Activated T-cell treated with anti-CD3 and anti-CD28 coated beads, Interleukin-2, amount 50 U/mL, for 4 hours (primary cell): Measurements from ENCODE around the gene THAP7. TPM values are rescaled to one million over a fixed set of nuclear protein-coding genes. Genes with fewer than 3 reads are reported as not detected.

Experiments used
- ATAC-seq, 2 donors: fragments of 200-7000 bp; cut with Tn5 transposase; one replicate each; pipeline ENCODE4 v1.10.0; 2021
- DNase-seq: peaks from one replicate; pipeline ENCODE4 v3.0.0-alpha.2; 2020
- H3K27me3 Mint-ChIP-seq: one replicate; pipeline ENCODE4 v1.8.0; 2021; ENCODE audit warnings: low read depth, mixed read lengths
- H3K36me3 Mint-ChIP-seq: one replicate; pipeline ENCODE4 v1.8.0; 2022; ENCODE audit warnings: mixed read lengths; ENCODE audit not compliant: insufficient read depth
- H3K4me1 Mint-ChIP-seq: one replicate; pipeline ENCODE4 v1.8.0; 2021; ENCODE audit warnings: low read depth, mixed read lengths
- H3K4me3 Mint-ChIP-seq: one replicate; pipeline ENCODE4 v1.8.0; 2021; ENCODE audit warnings: mild to moderate bottlenecking, moderate library complexity, mixed read lengths
- H3K9me3 Mint-ChIP-seq: one replicate; pipeline ENCODE4 v1.8.0; 2021; ENCODE audit warnings: mixed read lengths
- total RNA-seq, 3 donors: library from RNA; stranded (reverse); gene quantifications; one replicate each; pipeline ENCODE4 v1.2.1, GENCODE V29; 2021

The THAP7 gene
- total RNA-seq, 3 donors from 2014 or later: 53.6 to 55.0 (median 53.6) TPM

DNA sequence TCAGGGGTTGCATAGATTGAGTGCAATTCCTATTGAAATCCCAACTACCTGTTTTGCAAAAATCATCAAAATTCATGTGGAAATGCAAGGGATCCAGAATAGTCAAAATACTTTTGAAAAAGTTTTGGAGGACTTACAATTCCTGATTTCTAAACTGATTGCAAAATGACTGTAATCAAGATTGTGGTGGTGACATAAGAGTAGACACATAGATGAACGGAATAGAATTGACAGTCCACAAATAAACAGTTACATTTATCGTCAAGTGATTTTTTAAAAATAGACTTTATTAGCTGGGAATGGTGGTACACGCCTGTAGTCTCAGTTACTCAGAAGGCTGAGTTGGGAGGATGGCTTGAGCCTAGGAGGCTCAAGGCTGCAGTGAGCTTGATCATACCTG lies 33.1 kb upstream of the THAP7 start:
- no peaks in the 10 kb centered on the region for H3K4me1 Mint-ChIP-seq
- peaks cover 28% of the 10 kb centered on the region for H3K27me3 Mint-ChIP-seq
- DNase-seq (no peak), ATAC-seq (no peak)
- H3K4me3 Mint-ChIP-seq: no peak overlapping the region
- no peaks in the 10 kb centered on the region for H3K36me3 Mint-ChIP-seq
- H3K9me3 Mint-ChIP-seq: no peaks in the 10 kb centered on the region

DNA sequence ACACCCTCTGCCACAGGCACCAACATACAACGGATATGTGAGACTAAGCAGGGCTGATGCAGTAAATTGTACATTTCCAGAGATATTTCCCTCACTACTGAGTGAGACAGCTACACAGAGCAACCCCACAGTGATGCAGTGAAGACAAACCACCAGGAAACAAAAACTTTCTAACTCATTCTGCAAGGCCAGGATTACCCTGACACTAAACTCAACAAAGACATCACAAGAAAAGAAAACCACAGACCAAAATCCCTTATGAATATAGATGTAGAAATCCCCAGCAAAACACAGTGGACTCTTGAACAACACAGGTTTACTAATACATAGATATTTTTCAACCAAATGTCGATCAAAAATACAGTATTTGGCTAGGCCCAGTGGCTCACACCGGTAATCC lies 32.0 kb upstream of the THAP7 start:
- Mint-ChIP-seq H3K4me1 (no peaks in the 10 kb centered on the region), H3K27me3 (peaks cover 35% of the 10 kb centered on the region), H3K36me3 (no peaks in the 10 kb centered on the region), H3K4me3 (no peak overlapping the region), H3K9me3 (no peaks in the 10 kb centered on the region)
- ATAC-seq (peak in 1 of 2 donors; percentile 23), DNase-seq (no peak)

DNA sequence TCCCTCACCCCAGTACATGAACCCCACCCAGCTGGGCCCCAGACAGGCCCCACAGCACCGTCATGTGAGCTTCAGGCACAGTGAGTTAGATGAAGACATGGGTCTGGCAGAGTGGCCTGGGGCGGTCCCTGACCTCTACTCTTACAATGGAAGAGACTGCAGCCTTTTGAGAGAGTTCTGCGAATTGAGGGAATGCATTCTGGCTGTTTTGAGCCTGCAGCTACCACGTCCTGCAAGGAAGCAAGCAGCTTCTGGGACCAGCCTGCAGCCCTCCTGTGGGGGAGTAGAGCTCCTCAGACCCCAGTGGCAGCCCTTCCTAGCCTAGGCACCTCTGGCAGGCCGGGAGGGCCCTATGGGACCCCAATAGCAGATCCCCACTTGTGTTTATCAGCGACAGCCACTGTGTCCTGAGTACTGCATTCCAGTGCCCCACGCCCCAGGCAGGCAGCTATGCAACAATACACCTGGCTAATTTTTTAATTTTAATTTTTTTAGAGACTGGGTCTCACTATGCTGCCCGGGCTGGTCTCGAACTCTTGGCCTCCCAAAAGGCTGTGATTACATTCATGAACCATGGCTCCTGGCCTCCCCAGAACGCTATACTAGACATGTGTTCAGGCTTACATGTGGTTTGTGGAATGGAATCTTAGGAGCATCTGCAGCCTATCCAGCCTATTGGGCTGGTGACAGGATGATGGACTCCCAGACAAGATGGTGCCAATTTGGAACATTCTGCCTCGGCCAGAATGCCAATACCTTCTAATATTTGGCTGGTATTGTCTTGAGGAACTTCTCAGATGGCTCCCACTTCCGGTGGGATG lies 31.2 kb upstream of the THAP7 start:
- Mint-ChIP-seq H3K36me3 (no peaks in the 10 kb centered on the region), H3K4me1 (no peaks in the 10 kb centered on the region), H3K4me3 (no peak overlapping the region), H3K9me3 (no peaks in the 10 kb centered on the region), H3K27me3 (peaks cover 35% of the 10 kb centered on the region)
- ATAC-seq: no peak
- DNase-seq: no peak

DNA sequence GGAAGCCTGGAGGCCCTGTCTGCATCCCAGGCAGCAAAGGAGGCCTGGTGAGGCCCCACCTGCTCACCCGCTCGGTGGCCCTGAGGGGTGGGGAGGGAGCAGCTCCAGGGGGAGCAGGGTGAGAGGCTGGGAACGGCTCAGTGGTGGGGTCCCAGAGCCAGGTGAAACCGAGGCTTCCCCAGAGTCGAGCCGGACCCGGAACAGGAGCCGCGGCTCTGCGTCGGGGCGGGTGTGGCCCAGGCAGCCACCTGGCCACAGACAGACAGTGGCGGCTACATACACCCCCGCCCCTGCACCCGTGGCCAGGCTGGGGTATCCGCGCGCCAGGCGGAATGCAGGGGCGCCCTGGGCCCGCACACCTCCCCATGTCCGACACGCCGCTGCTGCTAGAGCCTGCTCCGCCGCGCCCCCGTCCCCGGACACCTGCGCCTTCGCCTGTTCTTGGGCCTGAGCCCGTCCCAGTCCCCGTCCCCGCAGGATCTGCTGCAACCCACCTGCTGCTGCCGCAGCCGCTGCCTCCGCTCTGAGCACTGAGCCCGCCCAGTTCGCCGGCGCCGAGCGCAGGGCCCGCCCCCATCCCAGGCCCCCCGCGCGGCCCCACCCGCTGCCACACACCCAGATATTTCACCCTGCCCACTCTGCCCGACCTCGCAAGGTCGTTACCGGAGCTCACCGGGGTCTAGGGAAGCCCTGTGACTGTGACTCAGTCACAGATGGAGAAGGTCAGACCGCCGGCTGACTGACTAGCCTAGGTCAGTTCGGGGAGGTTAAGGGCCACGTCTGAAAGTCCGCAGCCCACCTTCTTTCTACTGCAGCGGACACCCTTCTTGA lies 30.3 kb upstream of the THAP7 start, which contains the start of gene SLC7A4:
Gene SLC7A4, minus strand, starts transcription at position 525 of the 831 bp plus-strand sequence. CDS start 749 bp downstream, outside the sequence.
- no peak for DNase-seq

DNA sequence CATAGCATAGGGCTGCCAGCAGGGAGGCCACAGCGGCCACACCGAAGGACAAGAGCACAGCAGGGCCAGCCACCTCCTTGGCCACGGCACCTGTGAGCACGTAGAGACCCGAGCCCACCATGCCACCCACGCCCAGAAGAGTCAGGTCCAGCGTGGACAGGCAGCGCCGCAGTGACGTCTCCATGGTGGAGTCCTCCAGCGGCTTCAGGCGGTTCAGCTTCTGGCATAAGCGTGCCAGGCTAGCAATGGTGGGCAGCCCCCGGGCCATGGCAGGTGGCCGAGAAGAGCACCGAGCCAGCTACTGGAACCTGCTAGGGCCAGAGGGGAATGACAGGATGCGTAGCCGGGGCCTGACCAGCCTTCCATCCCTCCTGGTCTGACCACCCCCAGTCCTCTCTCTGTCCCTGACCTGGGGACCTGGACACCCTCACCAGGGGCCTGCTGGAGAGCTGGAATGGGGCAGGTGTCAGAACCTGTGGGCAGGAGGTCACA lies 29.7 kb upstream of the THAP7 start:
- Mint-ChIP-seq H3K4me3 (no peak overlapping the region), H3K9me3 (no peaks in the 10 kb centered on the region), H3K36me3 (no peaks in the 10 kb centered on the region)

More for the DNA sequence above, 30.3 kb upstream of the THAP7 start, which contains the start of gene SLC7A4:
- no peaks in the 10 kb centered on the region for H3K36me3 Mint-ChIP-seq
- no peaks in the 10 kb centered on the region for H3K9me3 Mint-ChIP-seq
- no peak within 1 kb of the TSS for H3K4me3 Mint-ChIP-seq
- ATAC-seq: peak; percentile 69 to 71
- peaks cover 35% of the 10 kb centered on the region for H3K27me3 Mint-ChIP-seq
- H3K4me1 Mint-ChIP-seq: no peaks in the 10 kb centered on the region

DNA sequence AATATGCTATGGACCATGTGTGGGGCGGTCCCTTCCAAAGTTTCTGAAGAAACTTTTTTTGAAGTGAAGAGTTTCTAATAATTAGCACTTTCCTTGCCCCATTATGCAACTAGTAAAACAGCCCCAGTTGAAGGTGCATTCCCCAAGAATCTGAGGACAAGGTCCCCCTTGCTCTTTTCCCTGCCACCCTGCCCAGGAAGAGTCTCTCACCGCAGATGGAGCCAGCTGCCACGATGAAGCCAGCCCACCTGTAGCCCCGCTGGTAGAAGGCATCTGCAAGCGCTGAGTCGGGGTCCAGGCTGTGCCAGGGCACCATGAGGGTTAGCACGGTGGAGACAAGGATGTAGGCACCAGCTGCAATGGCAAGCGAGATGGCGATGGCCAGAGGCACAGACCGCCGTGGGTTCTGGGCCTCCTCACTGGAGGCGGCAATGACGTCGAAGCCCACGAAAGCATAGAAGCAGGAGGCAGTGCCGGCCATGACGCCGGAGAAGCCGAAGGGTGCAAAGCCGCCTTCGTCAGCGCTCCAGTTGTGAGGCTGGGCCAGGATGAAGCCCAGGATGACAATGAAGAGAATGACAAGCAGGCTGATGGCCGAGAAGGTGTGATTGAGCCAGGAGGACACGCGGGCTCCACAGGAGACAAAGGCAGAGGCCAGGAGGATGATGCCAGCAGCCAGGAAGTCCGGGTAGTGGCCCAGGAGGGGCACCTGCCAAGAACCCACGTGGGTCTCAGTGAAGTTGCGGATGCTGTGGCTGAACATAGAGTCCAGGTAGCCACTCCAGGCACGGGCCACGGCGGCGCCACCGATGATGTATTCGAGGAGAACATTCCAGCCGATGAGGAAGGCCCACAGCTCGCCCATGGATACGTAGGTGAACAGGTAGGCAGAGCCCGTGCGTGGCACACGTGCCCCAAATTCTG lies 29.0 kb upstream of the THAP7 start:
- no peaks in the 10 kb centered on the region for H3K4me1 Mint-ChIP-seq
- H3K27me3 Mint-ChIP-seq: peaks cover 35% of the 10 kb centered on the region
- H3K36me3 Mint-ChIP-seq: no peaks in the 10 kb centered on the region
- DNase-seq (no peak), ATAC-seq (no peak)
- H3K4me3 Mint-ChIP-seq: no peak overlapping the region
- H3K9me3 Mint-ChIP-seq: no peaks in the 10 kb centered on the region

More for the DNA sequence above, 29.7 kb upstream of the THAP7 start:
- no peaks in the 10 kb centered on the region for H3K4me1 Mint-ChIP-seq
- ATAC-seq (no peak), DNase-seq (no peak)
- peaks cover 35% of the 10 kb centered on the region for H3K27me3 Mint-ChIP-seq

DNA sequence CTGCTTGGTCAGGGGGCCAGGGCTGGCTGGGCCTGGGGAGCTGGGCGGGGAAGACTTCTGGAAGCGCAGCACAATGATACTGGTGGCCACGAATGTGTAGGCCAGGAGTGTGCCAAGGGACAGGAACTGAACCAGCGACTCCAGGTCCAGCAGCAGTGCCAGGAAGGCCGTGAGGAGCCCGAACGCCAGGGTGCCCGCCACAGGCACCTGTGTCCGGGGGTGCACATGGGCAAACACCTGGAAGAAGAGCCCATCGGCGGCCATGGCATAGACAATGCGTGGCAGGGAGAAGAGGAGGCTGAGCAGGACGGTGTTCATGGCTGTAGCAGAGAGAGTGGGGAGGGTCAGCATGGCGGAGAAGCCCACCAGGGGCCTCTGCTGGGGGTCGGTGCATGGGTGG lies 28.1 kb upstream of the THAP7 start:
- no peak overlapping the region for H3K4me3 Mint-ChIP-seq
- ATAC-seq (no peak), DNase-seq (no peak)
- H3K9me3 Mint-ChIP-seq: no peaks in the 10 kb centered on the region
- H3K4me1 Mint-ChIP-seq: peaks cover 8% of the 10 kb centered on the region
- no peaks in the 10 kb centered on the region for H3K36me3 Mint-ChIP-seq
- peaks cover 35% of the 10 kb centered on the region for H3K27me3 Mint-ChIP-seq

DNA sequence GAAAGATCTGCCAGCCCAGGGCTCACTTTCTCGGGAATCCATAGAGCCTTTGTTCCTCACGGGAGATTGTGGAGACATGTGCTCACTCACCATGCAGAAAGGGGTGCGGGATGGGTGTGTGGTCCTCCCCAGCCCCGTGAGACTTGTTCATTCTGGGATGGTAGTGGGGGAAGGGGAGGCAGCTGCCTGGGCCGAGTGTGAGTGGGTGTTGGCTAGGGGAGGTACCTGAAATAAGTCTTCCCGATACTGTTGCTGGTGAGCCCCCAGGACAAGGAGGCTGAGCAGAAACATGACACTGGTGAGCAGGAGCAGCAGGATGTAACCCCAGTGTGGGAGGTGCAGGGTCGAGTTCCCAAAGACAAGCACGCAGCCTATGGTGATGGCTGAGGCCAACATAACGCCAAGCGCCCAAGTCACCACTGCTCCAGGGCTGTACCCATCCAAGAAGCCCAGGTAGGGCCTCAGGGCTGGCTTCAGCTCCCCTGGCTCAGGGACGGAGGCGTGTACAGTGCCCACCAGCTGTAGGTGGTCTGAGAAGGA lies 27.6 kb upstream of the THAP7 start:
- DNase-seq: no peak
- Mint-ChIP-seq H3K27me3 (peaks cover 33% of the 10 kb centered on the region), H3K4me1 (peaks cover 10% of the 10 kb centered on the region), H3K36me3 (no peaks in the 10 kb centered on the region), H3K9me3 (no peaks in the 10 kb centered on the region), H3K4me3 (no peak overlapping the region)
- ATAC-seq: no peak

DNA sequence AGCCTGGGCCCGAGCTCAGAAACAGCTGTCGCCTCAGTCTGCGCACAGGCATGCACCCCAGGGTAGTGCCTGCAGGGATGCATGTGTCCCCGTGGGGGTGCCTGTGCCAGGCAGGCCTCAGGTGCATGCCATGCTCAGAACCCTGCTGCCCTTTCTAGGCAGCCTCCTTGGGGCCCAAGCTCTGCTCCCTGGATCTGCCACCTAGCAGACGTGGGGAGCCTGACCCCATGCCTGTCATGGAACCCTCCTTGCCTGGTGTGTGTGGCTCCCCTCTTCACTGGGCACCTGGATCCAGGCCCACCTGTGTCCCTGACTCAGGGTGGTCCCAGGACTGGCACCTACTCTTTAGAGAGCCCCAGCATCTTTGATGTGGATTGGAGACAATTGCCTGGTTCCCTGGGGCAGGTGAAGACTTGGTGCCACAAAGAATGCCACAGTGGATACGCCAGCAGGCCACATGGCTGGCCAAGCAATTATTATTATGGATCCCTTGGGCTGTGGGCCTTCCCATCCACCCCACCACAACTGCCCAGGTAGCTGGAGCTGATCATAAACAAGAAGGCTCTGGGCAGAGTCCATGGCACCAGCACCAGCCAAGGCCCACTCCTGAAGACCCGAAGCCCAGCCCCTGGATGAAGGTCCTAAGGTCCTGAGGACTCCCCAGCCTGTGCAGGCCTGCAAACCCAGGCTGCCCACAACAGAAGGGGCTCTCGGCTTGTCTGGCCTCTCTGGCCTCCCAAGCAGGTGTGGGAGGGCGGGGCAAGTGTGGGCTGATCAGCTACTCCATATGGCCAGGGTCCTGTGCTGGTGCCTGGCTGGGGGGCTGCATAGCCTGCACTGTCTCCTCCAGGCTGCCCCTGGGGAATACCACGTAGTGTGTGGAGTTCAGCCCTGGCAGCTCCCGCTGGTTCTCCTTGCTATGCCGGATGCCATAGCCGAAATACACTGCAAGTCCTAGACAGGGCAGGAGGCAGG lies 26.6 kb upstream of the THAP7 start:
- H3K4me1 Mint-ChIP-seq: peaks cover 10% of the 10 kb centered on the region
- H3K36me3 Mint-ChIP-seq: no peaks in the 10 kb centered on the region
- no peak overlapping the region for H3K4me3 Mint-ChIP-seq
- peaks cover 31% of the 10 kb centered on the region for H3K27me3 Mint-ChIP-seq
- H3K9me3 Mint-ChIP-seq: no peaks in the 10 kb centered on the region
- no peak for DNase-seq
- no peak for ATAC-seq

DNA sequence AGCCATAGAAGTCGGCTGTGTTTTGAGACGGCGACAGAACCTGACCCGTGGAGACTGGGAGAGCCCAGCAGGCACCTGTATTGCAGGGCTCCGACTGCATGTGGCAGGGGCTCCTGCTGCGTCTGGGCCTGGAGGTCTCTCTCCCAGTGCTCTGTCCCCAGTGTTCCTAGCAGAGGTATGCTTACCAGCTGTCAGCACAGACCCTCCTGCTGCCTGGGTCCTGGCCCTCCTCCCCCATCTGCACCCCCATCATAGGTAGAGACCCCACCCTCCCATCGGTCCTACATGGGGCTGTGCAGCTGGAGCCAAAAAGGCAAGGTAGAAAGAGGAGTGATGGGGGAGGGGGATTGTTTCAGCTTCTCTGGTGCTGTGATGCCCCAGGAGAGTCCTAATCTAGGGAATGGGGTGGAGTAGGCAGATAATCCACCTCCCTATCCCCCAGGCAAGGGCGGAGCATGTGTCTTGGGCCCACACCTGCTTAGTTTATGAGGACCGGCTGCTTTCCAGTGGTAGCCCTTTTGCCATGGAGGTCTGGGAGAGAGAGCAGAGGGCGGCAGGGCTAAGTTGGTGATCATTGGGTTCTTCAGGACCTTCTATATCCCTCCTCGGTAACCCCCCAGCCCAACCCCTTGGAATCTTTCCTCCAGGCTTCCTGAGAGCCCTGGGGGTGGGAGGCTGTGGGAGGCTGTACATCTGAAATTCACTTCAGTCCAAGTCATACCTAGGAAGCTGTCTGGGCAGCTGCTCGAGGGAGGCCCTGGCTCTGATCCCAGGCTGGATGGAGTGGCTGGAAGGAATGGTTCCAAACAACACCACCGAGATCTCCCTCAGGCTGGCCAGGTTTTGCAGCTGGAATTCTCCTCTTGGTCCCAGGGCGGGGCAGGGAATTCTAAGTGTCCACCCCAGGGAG lies 25.1 kb upstream of the THAP7 start:
- no peaks in the 10 kb centered on the region for H3K9me3 Mint-ChIP-seq

DNA sequence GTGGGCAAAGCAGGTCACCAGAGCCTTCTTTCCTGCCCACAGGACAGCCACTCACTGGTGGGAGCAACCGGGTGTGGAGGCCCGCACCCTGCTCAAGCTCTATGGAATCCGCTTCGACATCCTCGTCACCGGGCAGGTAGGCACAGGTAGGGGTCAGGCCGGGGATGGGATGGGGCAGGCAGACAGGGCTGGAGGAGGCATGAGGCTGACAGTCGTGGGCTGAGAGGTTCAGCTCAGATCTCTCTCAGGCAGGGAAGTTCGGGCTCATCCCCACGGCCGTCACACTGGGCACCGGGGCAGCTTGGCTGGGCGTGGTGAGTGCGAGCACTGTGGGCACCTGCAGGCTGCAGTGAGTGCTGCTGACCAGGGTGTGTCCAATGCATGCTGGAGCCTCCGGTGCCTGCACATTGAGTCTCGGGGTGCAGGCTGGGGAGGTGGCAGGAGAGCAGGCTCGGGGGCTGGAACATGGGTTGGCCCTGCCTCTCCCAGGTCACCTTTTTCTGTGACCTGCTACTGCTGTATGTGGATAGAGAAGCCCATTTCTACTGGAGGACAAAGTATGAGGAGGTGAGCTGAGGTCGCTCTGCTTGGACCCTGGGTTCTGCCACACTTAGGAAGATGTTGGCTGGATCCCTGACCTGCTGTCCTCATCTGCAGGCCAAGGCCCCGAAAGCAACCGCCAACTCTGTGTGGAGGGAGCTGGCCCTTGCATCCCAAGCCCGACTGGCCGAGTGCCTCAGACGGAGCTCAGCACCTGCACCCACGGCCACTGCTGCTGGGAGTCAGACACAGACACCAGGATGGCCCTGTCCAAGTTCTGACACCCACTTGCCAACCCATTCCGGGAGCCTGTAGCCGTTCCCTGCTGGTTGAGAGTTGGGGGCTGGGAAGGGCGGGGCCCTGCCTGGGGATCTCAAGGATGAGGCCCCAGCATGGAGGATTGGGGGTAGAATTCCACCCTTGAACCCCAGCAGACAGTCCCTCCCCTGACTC lies 24.1 kb upstream of the THAP7 start:
- Mint-ChIP-seq H3K36me3 (no peaks in the 10 kb centered on the region), H3K27me3 (peaks cover 23% of the 10 kb centered on the region), H3K9me3 (no peaks in the 10 kb centered on the region), H3K4me1 (peaks cover 10% of the 10 kb centered on the region), H3K4me3 (no peak overlapping the region)
- no peak for DNase-seq
- ATAC-seq: no peak

More for the DNA sequence above, 25.1 kb upstream of the THAP7 start:
- H3K4me3 Mint-ChIP-seq: no peak overlapping the region
- peaks cover 10% of the 10 kb centered on the region for H3K4me1 Mint-ChIP-seq
- H3K36me3 Mint-ChIP-seq: no peaks in the 10 kb centered on the region
- peaks cover 25% of the 10 kb centered on the region for H3K27me3 Mint-ChIP-seq
- ATAC-seq: no peak
- no peak for DNase-seq
